Measurements from ENCODE around the gene FOXL2NB. TPM values are rescaled to one million over a fixed set of nuclear protein-coding genes. Genes with fewer than 3 reads are reported as not detected.

The FOXL2NB gene
- total and polyA plus RNA-seq, 9 donors = 35.8 to 137 (median 68.3) TPM

DNA sequence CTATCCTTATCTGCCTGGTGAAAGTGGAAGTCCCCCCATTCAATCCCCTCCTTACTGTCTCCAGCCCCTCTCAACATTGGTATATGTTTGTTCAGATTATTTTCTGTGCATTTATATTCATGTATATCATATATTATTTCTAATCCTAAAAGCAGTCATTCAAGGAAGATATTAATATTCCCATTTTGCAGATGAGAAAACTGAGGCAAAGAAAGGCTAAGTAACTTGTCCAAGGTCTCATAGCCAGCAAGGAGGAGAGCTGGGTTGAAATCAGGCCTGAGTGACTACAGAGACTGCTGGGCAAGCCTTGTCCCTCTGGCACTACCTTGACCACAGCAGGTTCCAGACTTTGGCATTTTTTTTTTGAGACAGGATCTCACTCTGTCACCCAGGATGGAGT is 29.0 kb downstream of the FOXL2NB start:
- TF ChIP-seq EP300 (IDR thresholded peaks at IDR 0.05) (no peak), POLR2A (IDR thresholded peaks at IDR 0.05) (no peak)
- TF ChIP-seq, protein P1, sequence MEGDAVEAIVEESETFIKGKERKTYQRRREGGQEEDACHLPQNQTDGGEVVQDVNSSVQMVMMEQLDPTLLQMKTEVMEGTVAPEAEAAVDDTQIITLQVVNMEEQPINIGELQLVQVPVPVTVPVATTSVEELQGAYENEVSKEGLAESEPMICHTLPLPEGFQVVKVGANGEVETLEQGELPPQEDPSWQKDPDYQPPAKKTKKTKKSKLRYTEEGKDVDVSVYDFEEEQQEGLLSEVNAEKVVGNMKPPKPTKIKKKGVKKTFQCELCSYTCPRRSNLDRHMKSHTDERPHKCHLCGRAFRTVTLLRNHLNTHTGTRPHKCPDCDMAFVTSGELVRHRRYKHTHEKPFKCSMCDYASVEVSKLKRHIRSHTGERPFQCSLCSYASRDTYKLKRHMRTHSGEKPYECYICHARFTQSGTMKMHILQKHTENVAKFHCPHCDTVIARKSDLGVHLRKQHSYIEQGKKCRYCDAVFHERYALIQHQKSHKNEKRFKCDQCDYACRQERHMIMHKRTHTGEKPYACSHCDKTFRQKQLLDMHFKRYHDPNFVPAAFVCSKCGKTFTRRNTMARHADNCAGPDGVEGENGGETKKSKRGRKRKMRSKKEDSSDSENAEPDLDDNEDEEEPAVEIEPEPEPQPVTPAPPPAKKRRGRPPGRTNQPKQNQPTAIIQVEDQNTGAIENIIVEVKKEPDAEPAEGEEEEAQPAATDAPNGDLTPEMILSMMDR (IDR thresholded peaks at IDR 0.05) = no peak
- Histone ChIP-seq H3K36me3 (no peaks in the 10 kb centered on the region), H3K4me3 (no peak overlapping the region), H3K9me3 (no peaks in the 10 kb centered on the region), H3K27me3 (no peaks in the 10 kb centered on the region), H3K27ac (no peak overlapping the region), H3K4me1 (ENCODE audit: insufficient read depth) (peaks cover 3% of the 10 kb centered on the region)
- no peak for DNase-seq
- intact Hi-C loops (cut with DNase I) = no loop called here

DNA sequence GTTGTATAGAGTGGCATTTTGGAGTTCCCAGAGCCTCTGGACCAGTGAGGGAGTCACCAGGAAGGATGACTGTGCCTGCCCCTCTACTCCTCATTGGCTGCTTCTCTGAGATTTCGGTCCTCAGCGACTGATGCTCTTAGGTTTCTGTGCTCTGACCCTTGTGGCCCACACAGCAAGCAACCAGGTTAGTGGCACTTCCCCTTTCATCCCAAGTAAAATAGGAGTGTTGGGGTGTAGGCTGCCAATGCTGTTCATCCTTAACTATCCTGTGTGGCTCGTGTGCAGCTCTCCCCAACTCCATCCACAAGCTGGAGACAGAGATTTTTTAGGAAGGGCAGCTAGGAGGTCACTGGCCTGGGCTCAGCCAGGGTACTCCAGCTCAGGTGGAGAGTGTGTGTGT is 37.8 kb downstream of the FOXL2NB start:
- Histone ChIP-seq H3K27me3 (no peaks in the 10 kb centered on the region), H3K4me1 (ENCODE audit: insufficient read depth) (peaks cover 4% of the 10 kb centered on the region), H3K36me3 (no peaks in the 10 kb centered on the region), H3K4me3 (no peak overlapping the region), H3K9me3 (no peaks in the 10 kb centered on the region), H3K27ac (no peak overlapping the region)
- WGBS, 3 donors = 47 to 56% (median 50%) methylated on average over 3 of the region's 3 CpGs
- intact Hi-C loops (cut with DNase I) = loop anchor here in 1 of 4 donors (5.0 kb wide), 1 partner anchor 48 kb away; no protein-coding TSS in a partner anchor
- no peak for DNase-seq
- TF ChIP-seq EP300 (IDR thresholded peaks at IDR 0.05) (no peak), POLR2A (IDR thresholded peaks at IDR 0.05) (no peak)
- TF ChIP-seq, protein P1 (IDR thresholded peaks at IDR 0.05) = no peak

DNA sequence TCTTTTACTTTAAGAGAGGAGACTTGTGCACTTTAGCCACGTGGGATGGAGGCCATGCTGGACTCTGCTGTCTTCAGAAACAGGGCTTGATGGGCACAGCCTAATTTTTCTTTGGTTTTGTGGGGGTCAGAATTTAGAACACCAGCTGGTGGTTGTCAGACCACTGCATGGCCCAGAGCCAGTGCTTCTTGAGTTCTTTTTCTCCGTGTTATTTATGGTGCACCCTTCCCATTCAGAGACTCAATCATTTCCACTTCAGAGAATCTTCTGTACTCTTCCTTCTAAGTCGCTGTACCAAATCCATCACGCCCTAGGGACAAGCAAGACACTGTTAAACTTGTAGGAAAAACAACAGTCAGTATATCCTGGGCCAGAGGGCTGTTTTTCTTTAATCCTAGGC is 38.9 kb downstream of the FOXL2NB start:
- TF ChIP-seq, protein P1 (IDR thresholded peaks at IDR 0.05) = no peak
- TF ChIP-seq EP300 (IDR thresholded peaks at IDR 0.05) = no peak
- no peak for TF ChIP-seq POLR2A (IDR thresholded peaks at IDR 0.05)
- H3K36me3 ChIP-seq = no peaks in the 10 kb centered on the region
- H3K27ac ChIP-seq = no peak overlapping the region
- 25 to 44% (median 41%) methylated on average over 4 of the region's 4 CpGs for WGBS, 3 donors
- H3K4me1 ChIP-seq (ENCODE audit: insufficient read depth) = peaks cover 2% of the 10 kb centered on the region
- DNase-seq = no peak
- intact Hi-C loops (cut with DNase I) = no loop called here
- H3K9me3 ChIP-seq = no peaks in the 10 kb centered on the region
- H3K4me3 ChIP-seq = no peak overlapping the region
- no peaks in the 10 kb centered on the region for H3K27me3 ChIP-seq

DNA sequence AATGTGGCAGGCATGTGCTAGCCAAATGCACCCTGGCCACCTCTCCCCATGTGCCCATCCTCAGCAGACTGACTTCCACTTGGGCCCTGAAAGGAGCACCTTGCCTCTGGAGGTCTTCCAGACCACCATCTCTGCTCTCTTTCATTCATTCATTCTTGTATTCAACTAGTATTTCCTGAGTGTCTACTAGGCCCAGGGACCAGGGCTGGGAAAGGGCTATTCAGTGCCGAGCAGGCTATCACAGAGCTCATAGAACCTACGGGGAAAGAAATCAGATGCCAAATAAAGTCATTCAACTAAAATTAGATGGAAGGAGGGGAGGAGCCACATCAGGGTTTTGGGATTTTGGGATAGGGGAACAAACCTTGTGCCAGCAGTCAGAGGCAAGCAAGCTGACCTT is 40.2 kb downstream of the FOXL2NB start:
- intact Hi-C loops (cut with DNase I) = no loop called here
- H3K4me1 ChIP-seq (ENCODE audit: insufficient read depth) = peaks cover 2% of the 10 kb centered on the region
- H3K27ac ChIP-seq = no peak overlapping the region
- TF ChIP-seq POLR2A (IDR thresholded peaks at IDR 0.05) (no peak), EP300 (IDR thresholded peaks at IDR 0.05) (no peak)
- TF ChIP-seq, protein P1 (IDR thresholded peaks at IDR 0.05) = no peak
- H3K27me3 ChIP-seq = no peaks in the 10 kb centered on the region
- no peak overlapping the region for H3K4me3 ChIP-seq
- H3K36me3 ChIP-seq = no peaks in the 10 kb centered on the region
- no peak for DNase-seq
- no peaks in the 10 kb centered on the region for H3K9me3 ChIP-seq
- 80 to 97% (median 85%) methylated on average over 2 of the region's 2 CpGs for WGBS, 3 donors

All from ovary (tissue), 9 donors.